LNCAP (cell line): ENCODE results near the gene TBC1D13.

Source experiments
- CTCF ChIP-seq: fragments of 450-650 bp; IDR thresholded peaks from 2 replicates; pipeline ENCODE4 v1.5.1; 2017; ENCODE audit warnings: mild to moderate bottlenecking

The TBC1D13 gene

GRCh38 chr9:128835246-128836210 is 48.5 kb downstream of the TBC1D13 start:
- no peak for TF ChIP-seq CTCF

GRCh38 chr9:128836509-128837145 is 49.6 kb downstream of the TBC1D13 start:
- no peak for TF ChIP-seq CTCF

GRCh38 chr9:128838338-128838737 is 51.3 kb downstream of the TBC1D13 start:
- TF ChIP-seq CTCF = no peak

GRCh38 chr9:128840524-128840923 is 53.5 kb downstream of the TBC1D13 start:
- TF ChIP-seq CTCF = no peak

GRCh38 chr9:128841694-128842492 is 54.8 kb downstream of the TBC1D13 start:
- TF ChIP-seq CTCF = no peak

- TF ChIP-seq CTCF = no peak
Measured at GRCh38 chr9:128845186-128845931, 58.3 kb downstream of the TBC1D13 start.

- TF ChIP-seq CTCF = no peak
Measured at GRCh38 chr9:128846680-128847030, 59.6 kb downstream of the TBC1D13 start.
